Measurements from ENCODE around the gene SERPINB10. TPM values are rescaled to one million over a fixed set of nuclear protein-coding genes. Genes with fewer than 3 reads are reported as not detected.

SERPINB10 gene
- total and polyA plus RNA-seq, 2 of the 8 experiments (the other 6 are each of a cell fraction or from before 2014, with no cell fraction given), result not detected

GRCh38 chr18:63972002-63972376 lies 64.2 kb downstream of the SERPINB10 start:
- FAIRE-seq (no peak), DNase-seq (ENCODE audit: low read depth in 1 of 2, low spot score in 2 of 2) (no peak)
- 92% methylated on average over 5 of the region's 5 CpGs; no CpG with 5 or more reads in 1 of the 2 experiments for WGBS, 2 experiments (ENCODE audit: extremely low coverage in 1 of 2, insufficient coverage in 1 of 2, insufficient read length in 1 of 2, insufficient replicate concordance in 2 of 2, low coverage in 1 of 2, low lambda C conversion rate in 2 of 2, missing lambda C conversion rate in 1 of 2)
- H3K18ac ChIP-seq (ENCODE audit: extremely low read depth, low read length), result no peak overlapping the region
- H2BK120ac ChIP-seq (replicated peaks; ENCODE audit: low read depth, low read length), result no peak overlapping the region
- H3K9ac ChIP-seq (replicated peaks in 1 of 4; ENCODE audit: extremely low read depth in 1 of 4, low read depth in 3 of 4, low read length in 3 of 4), result no peak overlapping the region
- peak overlapping the region in 1 of 2 experiments; percentile 97; a peak in 1 of 4 replicates for H3K4me2 ChIP-seq (ENCODE audit: insufficient read depth in 1 of 2, low read depth in 2 of 2, low read length in 2 of 2)
- no peak overlapping the region for H2AFZ ChIP-seq (ENCODE audit: low read length)
- H4K91ac ChIP-seq (replicated peaks; ENCODE audit: insufficient read length, low read length), result no peak overlapping the region
- H3K56ac ChIP-seq (replicated peaks; ENCODE audit: insufficient read length, low read depth, low read length), result no peak overlapping the region
- no peaks in the 10 kb centered on the region for H3K79me2 ChIP-seq (ENCODE audit: control insufficient read depth in 1 of 2, insufficient read depth in 2 of 2, low read length in 2 of 2)
- H3K4ac ChIP-seq (replicated peaks; ENCODE audit: insufficient read length, low read depth, low read length), result no peak overlapping the region
- H3K14ac ChIP-seq (ENCODE audit: insufficient read length), result no peak overlapping the region
- H3K4me3 ChIP-seq (ENCODE audit: extremely low read depth in 1 of 4, insufficient read depth in 2 of 4, low read depth in 3 of 4, low read length in 4 of 4), result no peak overlapping the region
- CTCF ChIA-PET (ENCODE audit: partially characterized antibody), result no interaction called here
- H4K8ac ChIP-seq (ENCODE audit: extremely low read depth, insufficient read depth, low read length), result no peak overlapping the region
- no peak overlapping the region for H3K27ac ChIP-seq (ENCODE audit: low read depth, low read length)
- peaks cover 8% of the 10 kb centered on the region for H3K23me2 ChIP-seq (ENCODE audit: low read depth, low read length)
- no peak overlapping the region for H2BK20ac ChIP-seq (ENCODE audit: low read length)
- H2BK12ac ChIP-seq (ENCODE audit: low read depth, low read length), result no peak overlapping the region
- H4K5ac ChIP-seq (ENCODE audit: insufficient read length, low read depth, low read length), result no peak overlapping the region
- POLR2A ChIA-PET (ENCODE audit: partially characterized antibody), result no interaction called here
- peaks cover 2 to 5% (median 4%) of the 10 kb centered on the region in 4 experiments; a peak in 4 of 7 replicates for H3K4me1 ChIP-seq (replicated peaks in 1 of 4; ENCODE audit: control insufficient read depth in 3 of 4, insufficient read depth in 4 of 4, low read length in 3 of 4)
- H2BK15ac ChIP-seq (ENCODE audit: low read length), result no peak overlapping the region
- no peak overlapping the region for H2BK5ac ChIP-seq (ENCODE audit: low read depth, low read length)
- no peaks in the 10 kb centered on the region for H3K79me1 ChIP-seq (ENCODE audit: low read depth, low read length)
- H3K36me3 ChIP-seq (ENCODE audit: control insufficient read depth in 2 of 4, insufficient read depth in 4 of 4, low read length in 3 of 4), result no peaks in the 10 kb centered on the region
- no peak overlapping the region for H2AK5ac ChIP-seq (ENCODE audit: low read depth, low read length)
- H3K27me3 ChIP-seq (replicated peaks in 1 of 4; ENCODE audit: control insufficient read depth in 3 of 4, extremely low read depth in 1 of 4, insufficient read depth in 3 of 4, low read length in 3 of 4), result peaks cover 12 to 39% (median 19%) of the 10 kb centered on the region in 4 experiments
- H3K23ac ChIP-seq (ENCODE audit: insufficient read length), result no peak overlapping the region
- H4K20me1 ChIP-seq (replicated peaks in 1 of 2; ENCODE audit: control insufficient read depth in 1 of 2, insufficient read depth in 2 of 2, low read length in 2 of 2), result peaks cover 0 to 2% of the 10 kb centered on the region in 2 experiments
- H3K9me3 ChIP-seq (ENCODE audit: insufficient read depth in 2 of 2, low read depth in 1 of 2, low read length in 1 of 2), result no peaks in the 10 kb centered on the region
- TF ChIP-seq SP2 (IDR thresholded peaks at IDR 0.05; ENCODE audit: low read length), result no peak

Data from H1 (cell line).